Muscle layer of duodenum (tissue), 2 donors: ENCODE measurements around the gene SCAMP4.

Experiments used
- H3K27ac ChIP-seq: one replicate; pipeline ENCODE4 v1.7.0; 2013; ENCODE audit warnings: mild to moderate bottlenecking, low read length
- H3K27me3 ChIP-seq: one replicate; pipeline ENCODE4 v1.7.0; 2013; ENCODE audit warnings: low read depth, mild to moderate bottlenecking, control low read depth, low read length
- H3K36me3 ChIP-seq, 2 donors: one replicate each; pipeline ENCODE4 v1.7.0; 2013; ENCODE audit warnings: low read length in 2 of 2, control low read depth in 1 of 2, mild to moderate bottlenecking in 1 of 2; ENCODE audit not compliant: insufficient read depth in 2 of 2, control insufficient read depth in 1 of 2
- H3K4me1 ChIP-seq, 2 donors: one replicate each; pipeline ENCODE4 v1.7.0; 2013; ENCODE audit warnings: low read length in 2 of 2, mild to moderate bottlenecking in 2 of 2, control low read depth in 1 of 2, moderate library complexity in 1 of 2; ENCODE audit not compliant: insufficient read depth in 2 of 2, control insufficient read depth in 1 of 2
- H3K4me3 ChIP-seq, 2 donors: one replicate each; pipeline ENCODE4 v1.7.0; 2013; ENCODE audit warnings: low read length in 2 of 2, low read depth in 1 of 2, mild to moderate bottlenecking in 1 of 2
- H3K9me3 ChIP-seq, 2 donors: one replicate each; pipeline ENCODE4 v1.7.0; 2013; ENCODE audit warnings: low read length in 2 of 2, control low read depth in 1 of 2, mild to moderate bottlenecking in 1 of 2; ENCODE audit not compliant: control insufficient read depth in 1 of 2
- donor health status: healthy.

SCAMP4 gene

GRCh38 chr19:1970003-1970805 lies 65.0 kb downstream of the SCAMP4 start:
- no peaks in the 10 kb centered on the region for H3K9me3 ChIP-seq
- no peak overlapping the region for H3K4me3 ChIP-seq
- H3K36me3 ChIP-seq = peaks cover 3 to 17% of the 10 kb centered on the region in 2 donors
- H3K4me1 ChIP-seq = peaks cover 0 to 4% of the 10 kb centered on the region in 2 donors
- no peaks in the 10 kb centered on the region for H3K27me3 ChIP-seq
- no peak overlapping the region for H3K27ac ChIP-seq

GRCh38 chr19:1970806-1971502 lies 65.8 kb downstream of the SCAMP4 start:
- Histone ChIP-seq H3K4me3 (no peak overlapping the region), H3K27ac (no peak overlapping the region), H3K9me3 (no peaks in the 10 kb centered on the region), H3K36me3 (peaks cover 3 to 24% of the 10 kb centered on the region in 2 donors), H3K27me3 (no peaks in the 10 kb centered on the region), H3K4me1 (peaks cover 0 to 4% of the 10 kb centered on the region in 2 donors)

- H3K4me3 ChIP-seq = no peak overlapping the region
- peaks cover 0 to 33% of the 10 kb centered on the region in 2 donors for H3K36me3 ChIP-seq
- no peaks in the 10 kb centered on the region for H3K9me3 ChIP-seq
- H3K4me1 ChIP-seq = no peaks in the 10 kb centered on the region
- H3K27me3 ChIP-seq = no peaks in the 10 kb centered on the region
- H3K27ac ChIP-seq = no peak overlapping the region
Observed at GRCh38 chr19:1974381-1975161, 69.4 kb downstream of the SCAMP4 start.

GRCh38 chr19:1975162-1975480 lies 69.9 kb downstream of the SCAMP4 start:
- H3K9me3 ChIP-seq = no peaks in the 10 kb centered on the region
- no peak overlapping the region for H3K27ac ChIP-seq
- no peaks in the 10 kb centered on the region for H3K27me3 ChIP-seq
- H3K4me1 ChIP-seq = no peaks in the 10 kb centered on the region
- no peak overlapping the region for H3K4me3 ChIP-seq
- H3K36me3 ChIP-seq = peaks cover 0 to 33% of the 10 kb centered on the region in 2 donors
